A549 (cell line): Measurements from ENCODE around the gene STX8. TPM values are rescaled to one million over a fixed set of nuclear protein-coding genes. Genes with fewer than 3 reads are reported as not detected.

Experiments used
- ATAC-seq, 2 experiments: fragments of 200-7000 bp in 1 of 2; fragments of >200 bp in 1 of 2; cut with Nextera tagmentation in 1 of 2; cut with Tn5 transposase in 1 of 2; 3 replicates each; pipeline versions ENCODE4 v1.8.0 to v1.9.1; 2018 to 2020; ENCODE audit warnings: mild to moderate bottlenecking in 1 of 2, moderate library complexity in 1 of 2
- CTCF ChIA-PET: fragments of 300-600 bp; sonication (Branson Sonifier 250); formaldehyde crosslinking; extraction: SDS; loops from one replicate; lab custom pipeline; 2021; ENCODE audit warnings: antibody characterized with exemption, inconsistent platforms; lab: Yijun Ruan, JAX
- POLR2A ChIA-PET: fragments of 350-600 bp; formaldehyde crosslinking; extraction: SDS; loops from one replicate; lab custom pipeline; 2021; ENCODE audit warnings: antibody characterized with exemption, inconsistent platforms; lab: Yijun Ruan, JAX
- DNase-seq, 2 experiments: peaks; one replicate each; pipeline versions ENCODE4 v3.0.0 to v3.0.0-alpha.2; 2011 to 2016; ENCODE audit warnings: low read depth in 1 of 2, low spot score in 1 of 2
- FAIRE-seq: peaks from 2 replicates; lab custom pipeline; 2011; peaks lifted over from hg19 to GRCh38; lab: Jason Lieb, UNC
- H3K27ac ChIP-seq, 2 experiments: fragments of >200 bp; sonication (Bioruptor Twin); formaldehyde crosslinking; 3 replicates each; pipeline ENCODE4 v1.5.1; 2016 to 2017
- H3K4me1 ChIP-seq: fragments of >200 bp; sonication (Bioruptor Twin); formaldehyde crosslinking; 3 replicates; pipeline ENCODE4 v1.6.1; 2016
- H3K4me2 ChIP-seq: fragments of >200 bp; sonication (Bioruptor Twin); formaldehyde crosslinking; 3 replicates; pipeline ENCODE4 v1.6.1; 2016
- H3K4me3 ChIP-seq: fragments of >200 bp; sonication (Bioruptor Twin); formaldehyde crosslinking; 3 replicates; pipeline ENCODE4 v1.5.1; 2016
- H3K9me3 ChIP-seq: fragments of >200 bp; sonication (Bioruptor Twin); formaldehyde crosslinking; 3 replicates; pipeline ENCODE4 v1.6.1; 2016
- BCL3 ChIP-seq: fragments of >200 bp; sonication (Bioruptor Twin); formaldehyde crosslinking; IDR thresholded peaks from 3 replicates; pipeline ENCODE4 v1.6.1; 2016
- CBX2 ChIP-seq: fragments of 200-600 bp; sonication (generic); IDR thresholded peaks from 2 replicates; pipeline ENCODE4 v1.6.1; 2016; ENCODE audit warnings: low read depth, mild to moderate bottlenecking, borderline replicate concordance
- CBX8 ChIP-seq: fragments of 200-600 bp; sonication (generic); IDR thresholded peaks from 2 replicates; pipeline ENCODE4 v1.6.1; 2016
- CEBPB ChIP-seq, 2 experiments: fragments of >200 bp in 1 of 2; sonication (Bioruptor Twin) in 1 of 2; formaldehyde crosslinking in 1 of 2; IDR thresholded peaks; 2 replicates each; pipeline ENCODE4 v1.6.1; 2012 to 2016
- CHD2 ChIP-seq: fragments of 150-350 bp; IDR thresholded peaks from 2 replicates; pipeline ENCODE4 v1.6.1; 2014; ENCODE audit warnings: low read length; ENCODE audit not compliant: partially characterized antibody
- CTCF ChIP-seq: fragments of >200 bp; sonication (Bioruptor Twin); formaldehyde crosslinking; IDR thresholded peaks from 3 replicates; pipeline ENCODE4 v1.5.1; 2016
- EHMT2 ChIP-seq: fragments of 200-600 bp; sonication (generic); IDR thresholded peaks from 2 replicates; pipeline ENCODE4 v1.6.1; 2016; ENCODE audit warnings: antibody characterized with exemption, low read depth, mild to moderate bottlenecking, moderate library complexity
- EP300 ChIP-seq, 2 experiments: fragments of >200 bp; sonication (Bioruptor Twin); formaldehyde crosslinking; IDR thresholded peaks; 2 replicates in 1 of 2; 3 replicates in 1 of 2; pipeline ENCODE4 v1.6.1; 2016 to 2017
- ESRRA ChIP-seq: fragments of 150-350 bp; IDR thresholded peaks from 2 replicates; pipeline ENCODE4 v1.6.1; 2014; ENCODE audit warnings: mild to moderate bottlenecking, low read length, borderline replicate concordance
- FOSB ChIP-seq: fragments of 250-450 bp; sonication (Bioruptor Pico); IDR thresholded peaks from 2 replicates; pipeline ENCODE4 v1.5.0; 2020; ENCODE audit warnings: mild to moderate bottlenecking, moderate library complexity
- FOSL2 ChIP-seq, 2 experiments: fragments of 450-650 bp in 1 of 2; fragments of >200 bp in 1 of 2; sonication (Bioruptor Twin) in 1 of 2; formaldehyde crosslinking; IDR thresholded peaks; 2 replicates each; pipeline versions ENCODE4 v1.5.0 to v1.6.1; 2016 to 2020; ENCODE audit warnings: mild to moderate bottlenecking in 1 of 2, moderate library complexity in 1 of 2
- GATA3 ChIP-seq: IDR thresholded peaks from 2 replicates; pipeline ENCODE4 v1.6.1; 2012; ENCODE audit warnings: borderline replicate concordance
- HDAC2 ChIP-seq: fragments of 200-600 bp; sonication (generic); IDR thresholded peaks from 2 replicates; pipeline ENCODE4 v1.6.1; 2016
- HEYL ChIP-seq: fragments of 250-450 bp; sonication (Bioruptor Pico); IDR thresholded peaks from 2 replicates; pipeline ENCODE4 v1.8.0; 2021; ENCODE audit warnings: mild to moderate bottlenecking, moderate library complexity
- HMGXB4 ChIP-seq: fragments of 250-450 bp; sonication (Bioruptor Pico); IDR thresholded peaks from 2 replicates; pipeline ENCODE4 v1.5.0; 2021; ENCODE audit warnings: mild to moderate bottlenecking, moderate library complexity, borderline replicate concordance
- JUN ChIP-seq, 2 experiments: fragments of >200 bp; sonication (Bioruptor Twin); formaldehyde crosslinking; IDR thresholded peaks; 2 replicates in 1 of 2; 3 replicates in 1 of 2; pipeline ENCODE4 v1.6.1; 2016 to 2017
- JUNB ChIP-seq: fragments of >200 bp; sonication (Bioruptor Twin); formaldehyde crosslinking; IDR thresholded peaks from 2 replicates; pipeline ENCODE4 v1.6.1; 2016
- MAX ChIP-seq: IDR thresholded peaks from 2 replicates; pipeline ENCODE4 v1.6.1; 2012
- MAZ ChIP-seq: fragments of 150-350 bp; IDR thresholded peaks from 2 replicates; pipeline ENCODE4 v1.6.1; 2014; ENCODE audit warnings: antibody characterized with exemption, low read depth, low read length, borderline replicate concordance
- NFE2L2 ChIP-seq: fragments of 150-350 bp; conservative IDR thresholded peaks from 2 replicates; pipeline ENCODE4 v1.6.1; 2014; ENCODE audit warnings: low read length
- NPAS2 ChIP-seq: fragments of 250-450 bp; sonication (Bioruptor Pico); IDR thresholded peaks from 2 replicates; pipeline ENCODE4 v1.8.0; 2022; ENCODE audit warnings: mild to moderate bottlenecking, moderate library complexity, borderline replicate concordance
- NR3C1 ChIP-seq: fragments of >200 bp; sonication (Bioruptor Twin); formaldehyde crosslinking; IDR thresholded peaks from 3 replicates; pipeline ENCODE4 v1.6.1; 2017
- POLR2AphosphoS2 ChIP-seq: conservative IDR thresholded peaks from 2 replicates; pipeline ENCODE4 v1.6.1; 2012; ENCODE audit warnings: low read length, improper control_type of control experiment, inconsistent platforms
- SREBF2 ChIP-seq: fragments of 450-650 bp; IDR thresholded peaks from 2 replicates; pipeline ENCODE4 v1.6.1; 2014; ENCODE audit warnings: mild to moderate bottlenecking, moderate library complexity
- TFCP2L1 ChIP-seq: fragments of 250-450 bp; sonication (Bioruptor Pico); IDR thresholded peaks from 2 replicates; pipeline ENCODE4 v1.5.0; 2021; ENCODE audit warnings: mild to moderate bottlenecking
- TP53 ChIP-seq: fragments of 250-450 bp; sonication (Bioruptor Pico); IDR thresholded peaks from 2 replicates; pipeline ENCODE4 v1.5.0; 2021; ENCODE audit warnings: mild to moderate bottlenecking, moderate library complexity
- WGBS: methylation state at CpG from one replicate; pipeline ENCODE4 v1.1.6; 2017; ENCODE audit errors: missing lambda C conversion rate; 5-methylcytosine and 5-hydroxymethylcytosine counted together
- polyA plus RNA-seq, 4 experiments: library from polyadenylated mRNA; depleted of rRNA in 3 of 4; stranded (reverse); fragments of >200 nt; fragmentation: RNase III in 1 of 4; extraction: RNeasy Plus Mini Kit Qiagen cat#74134 plus additional on column Dnase treatment in 1 of 4; gene quantifications; 2 replicates in 3 of 4; 3 replicates in 1 of 4; pipeline ENCODE4 v1.2.3, GENCODE V29; 2011 to 2017
- TF ChIP-seq, protein P1 (sequence below): fragments of 450-650 bp; IDR thresholded peaks from 2 replicates; pipeline ENCODE4 v1.6.1; 2014; ENCODE audit warnings: antibody characterized with exemption
- TF ChIP-seq, protein P2 (sequence below): fragments of 150-350 bp; IDR thresholded peaks from 2 replicates; pipeline ENCODE4 v1.6.1; 2014; ENCODE audit warnings: low read depth, mild to moderate bottlenecking, low read length

Gene STX8
- polyA plus RNA-seq, 2 of the 4 experiments (the other 2 are of a cell fraction): 93.6 to 168 TPM

DNA sequence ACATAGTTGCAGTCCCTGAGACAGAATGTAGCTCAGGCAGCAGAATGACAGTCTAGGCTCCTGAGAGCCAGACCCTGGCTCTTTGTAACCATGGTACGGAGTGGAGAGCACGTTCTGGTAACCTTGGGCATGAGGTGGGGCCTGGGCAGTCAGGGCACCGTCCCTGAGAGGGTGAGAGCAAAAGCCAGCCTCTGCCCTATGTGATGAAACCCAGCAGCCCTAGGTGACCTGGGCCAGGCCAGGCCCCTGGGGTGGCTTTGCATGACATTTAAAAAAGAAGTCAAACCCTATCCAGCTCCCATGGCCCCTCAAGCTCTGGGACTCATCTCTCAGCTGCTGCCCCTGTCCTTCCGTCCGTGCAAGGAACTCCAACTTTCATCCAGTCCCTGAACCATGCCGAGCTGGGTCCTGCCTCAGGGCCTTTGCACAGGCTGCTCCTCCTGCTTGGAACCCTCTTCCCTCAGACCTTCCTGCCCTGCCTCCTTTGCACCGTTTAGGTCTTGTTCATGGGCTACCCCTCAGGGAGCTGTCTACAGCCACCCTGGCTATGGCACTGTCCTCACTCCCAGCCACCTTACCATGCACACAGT is 365.7 kb downstream of the STX8 start:
- TF ChIP-seq FOSL2 (IDR thresholded peaks at IDR 0.05): no peak
- no peak for TF ChIP-seq FOSL2 (CRISPR knock-in tag; IDR thresholded peaks at IDR 0.05)
- no peak for TF ChIP-seq TFCP2L1 (CRISPR knock-in tag)
- no peak for TF ChIP-seq SREBF2
- TF ChIP-seq, protein P1, sequence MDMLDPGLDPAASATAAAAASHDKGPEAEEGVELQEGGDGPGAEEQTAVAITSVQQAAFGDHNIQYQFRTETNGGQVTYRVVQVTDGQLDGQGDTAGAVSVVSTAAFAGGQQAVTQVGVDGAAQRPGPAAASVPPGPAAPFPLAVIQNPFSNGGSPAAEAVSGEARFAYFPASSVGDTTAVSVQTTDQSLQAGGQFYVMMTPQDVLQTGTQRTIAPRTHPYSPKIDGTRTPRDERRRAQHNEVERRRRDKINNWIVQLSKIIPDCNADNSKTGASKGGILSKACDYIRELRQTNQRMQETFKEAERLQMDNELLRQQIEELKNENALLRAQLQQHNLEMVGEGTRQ: no peak
- no peak for TF ChIP-seq EHMT2
- TF ChIP-seq NR3C1: no peak
- no peak for TF ChIP-seq ESRRA
- no peak for TF ChIP-seq GATA3
- no peak for TF ChIP-seq HDAC2
- no peak for TF ChIP-seq JUN (IDR thresholded peaks at IDR 0.05)
- TF ChIP-seq NPAS2 (CRISPR knock-in tag): no peak
- TF ChIP-seq EP300 (IDR thresholded peaks at IDR 0.05): no peak
- TF ChIP-seq MAZ: no peak
- no peak for TF ChIP-seq BCL3
- TF ChIP-seq MAX: no peak
- no peak for TF ChIP-seq TP53 (CRISPR knock-in tag)
- TF ChIP-seq JUNB: no peak
- TF ChIP-seq, protein P2, sequence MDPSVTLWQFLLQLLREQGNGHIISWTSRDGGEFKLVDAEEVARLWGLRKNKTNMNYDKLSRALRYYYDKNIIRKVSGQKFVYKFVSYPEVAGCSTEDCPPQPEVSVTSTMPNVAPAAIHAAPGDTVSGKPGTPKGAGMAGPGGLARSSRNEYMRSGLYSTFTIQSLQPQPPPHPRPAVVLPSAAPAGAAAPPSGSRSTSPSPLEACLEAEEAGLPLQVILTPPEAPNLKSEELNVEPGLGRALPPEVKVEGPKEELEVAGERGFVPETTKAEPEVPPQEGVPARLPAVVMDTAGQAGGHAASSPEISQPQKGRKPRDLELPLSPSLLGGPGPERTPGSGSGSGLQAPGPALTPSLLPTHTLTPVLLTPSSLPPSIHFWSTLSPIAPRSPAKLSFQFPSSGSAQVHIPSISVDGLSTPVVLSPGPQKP: no peak
- no peak for TF ChIP-seq CHD2
- no peak for TF ChIP-seq CTCF
- Histone ChIP-seq H3K9me3 (peaks cover 3% of the 10 kb centered on the region; the same call in 1 of the 3 replicates), H3K4me2 (no peak overlapping the region), H3K4me3 (no peak overlapping the region), H3K4me1 (no peaks in the 10 kb centered on the region), H3K27ac (no peak overlapping the region)
- DNase-seq (no peak), FAIRE-seq (no peak), ATAC-seq (no peak)
- WGBS: 64% methylated on average over 7 of the region's 7 CpGs
- CTCF ChIA-PET: interaction anchor here (1.1 to 1.4 kb wide), 3 partner anchors 16 to 312 kb away, joined by 3 to 4 read pairs (median 3); no protein-coding TSS in a partner anchor
- POLR2A ChIA-PET: no interaction called here

GRCh38 chr17:9209347-9209746 is 366.3 kb downstream of the STX8 start:
- no peak overlapping the region for H3K27ac ChIP-seq
- H3K4me2 ChIP-seq: no peak overlapping the region
- ChIA-PET CTCF (interaction anchor here (1.3 to 1.4 kb wide), 2 partner anchors 17 to 83 kb away, joined by 3 read pairs; no protein-coding TSS in a partner anchor), POLR2A (no interaction called here)
- H3K4me1 ChIP-seq: no peaks in the 10 kb centered on the region
- H3K9me3 ChIP-seq: peaks cover 3% of the 10 kb centered on the region; the same call in 1 of the 3 replicates
- FAIRE-seq (no peak), DNase-seq (no peak), ATAC-seq (no peak)
- no peak overlapping the region for H3K4me3 ChIP-seq
- no peak for TF ChIP-seq HMGXB4 (CRISPR knock-in tag)
- TF ChIP-seq FOSB (CRISPR knock-in tag): no peak
- no peak for TF ChIP-seq CBX8
- TF ChIP-seq HEYL (CRISPR knock-in tag): no peak
- TF ChIP-seq TFCP2L1 (CRISPR knock-in tag): no peak
- no peak for TF ChIP-seq SREBF2
- TF ChIP-seq, protein P2: no peak
- TF ChIP-seq JUN (IDR thresholded peaks at IDR 0.05): no peak
- no peak for TF ChIP-seq CEBPB (IDR thresholded peaks at IDR 0.05)
- TF ChIP-seq JUNB: no peak
- no peak for TF ChIP-seq GATA3
- no peak for TF ChIP-seq NFE2L2
- TF ChIP-seq CBX2: no peak
- TF ChIP-seq POLR2AphosphoS2: no peak
- WGBS: 29% methylated on average over 5 of the region's 5 CpGs
